A549 treated with Hydrocortisone at 1 μM for 4 hours (cell line): ENCODE results near the gene FITM1. TPM values are rescaled to one million over a fixed set of nuclear protein-coding genes. Genes with fewer than 3 reads are reported as not detected.

Experiments used
- total RNA-seq: library from RNA; stranded (reverse); fragments of 200-300 nt; extraction: Qiagen RNA extraction; gene quantifications from 5 replicates; pipeline ENCODE4 v1.2.3, GENCODE V29; 2022

FITM1 gene
- 0.13 to 0.18 TPM (median 0.14 TPM) in 3 of 5 replicates, not detected in the others for total RNA-seq

GRCh38 chr14:24130380-24130716, at the start of gene FITM1:
TSS of gene FITM1 (plus strand) at chr14:24130659. CDS start at chr14:24131564, 905 bp downstream.

GRCh38 chr14:24093901-24094840, 36.3 kb upstream of the FITM1 start, which contains the start of gene PCK2:
TSS of gene PCK2 (plus strand) at chr14:24094311. CDS start at chr14:24094406, 95 bp downstream.

GRCh38 chr14:24114532-24115421, 15.7 kb upstream of the FITM1 start, which contains the start of the genes DCAF11 and NRL:
TSS of gene DCAF11 (plus strand) at chr14:24114777. CDS start at chr14:24115595, 818 bp downstream.
TSS of gene NRL (minus strand) at chr14:24114949. CDS start at chr14:24082848, 32,101 bp downstream.

GRCh38 chr14:24135834-24136683, 5.6 kb downstream of the FITM1 start, which contains the start of gene PSME1:
TSS of gene PSME1 (plus strand) at chr14:24136194. CDS start at chr14:24136263, 69 bp downstream.

GRCh38 chr14:24141097-24141880, 10.8 kb downstream of the FITM1 start, which contains the start of gene EMC9:
TSS of gene EMC9 (minus strand) at chr14:24141591. CDS start at chr14:24141304, 287 bp downstream.

GRCh38 chr14:24146453-24146977, 16.1 kb downstream of the FITM1 start, which contains the start of gene PSME2:
TSS of gene PSME2 (minus strand) at chr14:24146610. CDS start at chr14:24146581, 29 bp downstream.

GRCh38 chr14:24146978-24147760, 16.7 kb downstream of the FITM1 start, which contains the start of gene RNF31:
TSS of gene RNF31 (plus strand) at chr14:24147498. CDS start at chr14:24147699, 201 bp downstream.

GRCh38 chr14:24160850-24161804, 30.7 kb downstream of the FITM1 start, which contains the start of gene IRF9:
TSS of gene IRF9 (plus strand) at chr14:24161265. CDS start at chr14:24162145, 880 bp downstream.

GRCh38 chr14:24171422-24172260, 41.2 kb downstream of the FITM1 start, which contains the start of gene REC8:
TSS of gene REC8 (plus strand) at chr14:24172080. CDS start at chr14:24172553, 473 bp downstream.

Other genes starting within 250 kb of the FITM1 start
- 43.0 to 48.9 TPM (median 46.1 TPM) in 5 replicates for gene DHRS4, start 176.9 kb upstream of the FITM1 start, total RNA-seq
- gene DHRS4L2, start 141.7 kb upstream of the FITM1 start, total RNA-seq: 23.3 to 33.3 TPM (median 29.5 TPM) in 5 replicates
- 0.25 to 0.62 TPM (median 0.54 TPM) in 5 replicates for gene CARMIL3, start 78.7 kb upstream of the FITM1 start, total RNA-seq
- 0.15 to 0.17 TPM in 2 of 5 replicates, not detected in the others for gene CPNE6, start 59.1 kb upstream of the FITM1 start, total RNA-seq
- gene PCK2, start 36.3 kb upstream of the FITM1 start, total RNA-seq: 18.3 to 21.2 TPM (median 19.7 TPM) in 5 replicates
- 19.6 to 26.7 TPM (median 20.6 TPM) in 5 replicates for gene DCAF11, start 15.9 kb upstream of the FITM1 start, total RNA-seq
- 0.59 to 0.94 TPM (median 0.69 TPM) in 5 replicates for gene NRL, start 15.7 kb upstream of the FITM1 start, total RNA-seq
- 159 to 189 TPM (median 167 TPM) in 5 replicates for gene PSME1, start 5.5 kb downstream of the FITM1 start, total RNA-seq
- 46.8 to 61.3 TPM (median 57.0 TPM) in 5 replicates for gene EMC9, start 10.9 kb downstream of the FITM1 start, total RNA-seq
- 143 to 202 TPM (median 162 TPM) in 5 replicates for gene PSME2, start 16.0 kb downstream of the FITM1 start, total RNA-seq
- 23.2 to 36.4 TPM (median 28.7 TPM) in 5 replicates for gene RNF31, start 16.8 kb downstream of the FITM1 start, total RNA-seq
- gene IRF9, start 30.6 kb downstream of the FITM1 start, total RNA-seq: 15.5 to 20.2 TPM (median 17.9 TPM) in 5 replicates
- 2.6 to 5.9 TPM (median 4.3 TPM) in 5 replicates for gene REC8, start 41.4 kb downstream of the FITM1 start, total RNA-seq
- 74.1 to 86.9 TPM (median 75.7 TPM) in 5 replicates for gene IPO4, start 58.2 kb downstream of the FITM1 start, total RNA-seq
- gene TM9SF1, start 64.8 kb downstream of the FITM1 start, total RNA-seq: 61.4 to 81.2 TPM (median 65.5 TPM) in 5 replicates
- not detected in 5 replicates for gene TSSK4, start 75.0 kb downstream of the FITM1 start, total RNA-seq
- gene CHMP4A, start 82.8 kb downstream of the FITM1 start, total RNA-seq: 77.5 to 105 TPM (median 83.7 TPM) in 5 replicates
- 28.0 to 33.9 TPM (median 32.1 TPM) in 5 replicates for gene MDP1, start 85.4 kb downstream of the FITM1 start, total RNA-seq
- 411 to 486 TPM (median 455 TPM) in 5 replicates for gene NEDD8, start 101.7 kb downstream of the FITM1 start, total RNA-seq
- 53.0 to 66.2 TPM (median 59.0 TPM) in 5 replicates for gene GMPR2, start 102.3 kb downstream of the FITM1 start, total RNA-seq
- gene TINF2, start 112.0 kb downstream of the FITM1 start, total RNA-seq: 32.1 to 38.5 TPM (median 37.3 TPM) in 5 replicates
- 0.99 to 1.6 TPM (median 1.5 TPM) in 5 replicates for gene TGM1, start 132.5 kb downstream of the FITM1 start, total RNA-seq
- 15.6 to 18.0 TPM (median 17.0 TPM) in 5 replicates for gene RABGGTA, start 140.9 kb downstream of the FITM1 start, total RNA-seq
- gene DHRS1, start 169.1 kb downstream of the FITM1 start, total RNA-seq: 9.8 to 11.5 TPM (median 11.2 TPM) in 5 replicates
- gene NOP9, start 169.2 kb downstream of the FITM1 start, total RNA-seq: 13.0 to 18.8 TPM (median 16.2 TPM) in 5 replicates
- gene CIDEB, start 177.3 kb downstream of the FITM1 start, total RNA-seq: 0.13 to 0.22 TPM (median 0.22 TPM) in 5 replicates
- gene LTB4R2, start 179.5 kb downstream of the FITM1 start, total RNA-seq: 3.0 to 4.9 TPM (median 3.8 TPM) in 5 replicates
- 3.8 to 5.9 TPM (median 5.5 TPM) in 5 replicates for gene LTB4R, start 180.8 kb downstream of the FITM1 start, total RNA-seq
- not detected in 5 replicates for gene ADCY4, start 204.4 kb downstream of the FITM1 start, total RNA-seq
- not detected in 5 replicates for gene RIPK3, start 209.3 kb downstream of the FITM1 start, total RNA-seq
- gene NFATC4, start 237.5 kb downstream of the FITM1 start, total RNA-seq: 0.10 to 0.31 TPM (median 0.15 TPM) in 4 of 5 replicates, not detected in the other